NOMO-1 treated with dmso at 0.1 percent for 144 hours (cell line): ENCODE results near the gene MCM10.

Experiments
- DNase-seq: peaks from one replicate; lab custom pipeline; 2025; ENCODE audit not compliant: unreplicated experiment; lab: John Stamatoyannopoulos, UW

MCM10 gene

GRCh38 chr10:13256627-13257026, 95.3 kb downstream of the MCM10 start:
- DNase-seq = no peak

DNA sequence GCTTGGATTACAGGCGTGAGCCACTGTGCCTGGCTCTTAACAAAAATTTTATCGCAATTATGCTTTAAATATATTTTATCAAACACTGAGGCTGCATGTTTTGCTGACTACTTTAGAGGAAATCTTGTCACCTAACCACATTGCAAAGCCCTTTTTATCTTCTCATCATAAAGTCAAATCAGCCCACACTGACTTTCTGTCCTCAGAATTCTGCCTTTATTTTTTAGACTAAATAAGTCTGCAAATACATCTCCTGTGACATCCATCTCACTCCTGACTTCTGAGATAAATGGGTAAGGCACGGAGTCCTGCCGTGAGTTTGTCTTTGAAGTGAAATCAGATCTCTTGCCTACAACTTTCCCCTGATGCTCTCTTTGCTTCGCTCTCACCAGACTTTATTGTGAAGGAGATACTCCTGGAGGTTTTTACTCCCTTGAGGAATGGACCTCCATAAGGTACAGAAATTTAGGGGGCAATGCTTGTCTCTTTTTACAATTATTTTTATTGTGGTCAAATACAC, 96.3 kb downstream of the MCM10 start:
- DNase-seq = no peak
